IMR-90 (cell line): Measurements from ENCODE around the gene ZNF366. TPM values are rescaled to one million over a fixed set of nuclear protein-coding genes. Genes with fewer than 3 reads are reported as not detected.

Experiments used
- ATAC-seq: fragments of 200-7000 bp; cut with Tn5 transposase; 2 replicates; pipeline ENCODE4 v1.9.1; 2020; ENCODE audit warnings: low read depth, mild to moderate bottlenecking, moderate library complexity
- BruUV-seq: library from RNA; stranded (reverse); fragments of 400-500 nt; replicated peaks from 2 replicates; lab custom pipeline; 2021; lab: Mats Ljungman, UMichigan
- CTCF ChIA-PET: fragments of 300-600 bp; formaldehyde crosslinking; extraction: SDS; loops from one replicate; lab custom pipeline; 2021; ENCODE audit warnings: antibody characterized with exemption; lab: Yijun Ruan, JAX
- POLR2A ChIA-PET: fragments of 300-600 bp; sonication (Branson Sonifier 250); formaldehyde crosslinking; loops from one replicate; lab custom pipeline; 2022; ENCODE audit warnings: antibody characterized with exemption; ENCODE audit not compliant: unreplicated experiment; lab: Charles Lee
- DNase-seq: peaks from one replicate; pipeline ENCODE4 v3.0.0; 2013
- H2AFZ ChIP-seq: replicated peaks from 2 replicates; pipeline ENCODE3; 2013; ENCODE audit warnings: low read length, mild to moderate bottlenecking; ENCODE audit not compliant: poor library complexity
- H2AK5ac ChIP-seq: 2 replicates; pipeline ENCODE4 v1.6.1; 2013; ENCODE audit warnings: low read depth, low read length, inconsistent platforms
- H2AK9ac ChIP-seq: replicated peaks from 2 replicates; pipeline ENCODE3; 2013; ENCODE audit warnings: mild to moderate bottlenecking, low read depth, low read length, moderate library complexity; ENCODE audit not compliant: poor library complexity
- H2BK120ac ChIP-seq: 2 replicates; pipeline ENCODE4 v1.6.1; 2013; ENCODE audit warnings: low read depth, low read length, inconsistent platforms
- H2BK15ac ChIP-seq: 3 replicates; pipeline ENCODE4 v1.6.1; 2013; ENCODE audit warnings: low read depth, low read length, inconsistent platforms
- H2BK20ac ChIP-seq: 2 replicates; pipeline ENCODE4 v1.6.1; 2013; ENCODE audit warnings: low read depth, mild to moderate bottlenecking, inconsistent platforms, low read length, moderate library complexity
- H2BK5ac ChIP-seq: 2 replicates; pipeline ENCODE4 v1.6.1; 2013; ENCODE audit warnings: mild to moderate bottlenecking, low read depth, low read length, inconsistent platforms; ENCODE audit not compliant: poor library complexity, severe bottlenecking
- H3K14ac ChIP-seq: replicated peaks from 2 replicates; pipeline ENCODE4 v1.6.1; 2013; ENCODE audit warnings: low read depth, low read length, inconsistent platforms
- H3K18ac ChIP-seq: 2 replicates; pipeline ENCODE4 v1.6.1; 2013; ENCODE audit warnings: low read depth, low read length, control low read depth
- H3K23ac ChIP-seq: 2 replicates; pipeline ENCODE4 v1.6.1; 2013; ENCODE audit warnings: low read depth, low read length, inconsistent platforms
- H3K27ac ChIP-seq: 2 replicates; pipeline ENCODE4 v1.5.1; 2013; ENCODE audit warnings: mild to moderate bottlenecking, control low read depth, low read length; ENCODE audit not compliant: insufficient read depth
- H3K27me3 ChIP-seq: 2 replicates; pipeline ENCODE4 v1.6.1; 2013; ENCODE audit warnings: low read length; ENCODE audit not compliant: control insufficient read depth, insufficient read depth
- H3K36me3 ChIP-seq: 2 replicates; pipeline ENCODE4 v1.6.1; 2013; ENCODE audit warnings: low read length, mixed read lengths; ENCODE audit not compliant: control insufficient read depth, insufficient read depth
- H3K4ac ChIP-seq: 2 replicates; pipeline ENCODE4 v1.6.1; 2013; ENCODE audit warnings: low read depth, low read length, inconsistent platforms
- H3K4me1 ChIP-seq: 2 replicates; pipeline ENCODE4 v1.6.1; 2013; ENCODE audit warnings: low read length, mixed read lengths; ENCODE audit not compliant: control insufficient read depth, insufficient read depth
- H3K4me2 ChIP-seq: 2 replicates; pipeline ENCODE4 v1.6.1; 2013; ENCODE audit warnings: low read depth, mild to moderate bottlenecking, control low read depth, low read length, moderate library complexity
- H3K4me3 ChIP-seq: 2 replicates; pipeline ENCODE4 v1.5.1; 2013; ENCODE audit warnings: low read depth, mild to moderate bottlenecking, control low read depth, low read length, moderate library complexity; ENCODE audit not compliant: insufficient read depth
- H3K56ac ChIP-seq: 2 replicates; pipeline ENCODE4 v1.6.1; 2013; ENCODE audit warnings: low read length, inconsistent platforms; ENCODE audit not compliant: insufficient read depth; ENCODE audit errors: extremely low read depth
- H3K79me1 ChIP-seq, 2 experiments: 2 replicates each; pipeline ENCODE4 v1.6.1; 2013; ENCODE audit warnings: low read length in 2 of 2, inconsistent platforms in 1 of 2, low read depth in 1 of 2
- H3K9ac ChIP-seq: 2 replicates; pipeline ENCODE4 v1.6.1; 2013; ENCODE audit warnings: low read depth, low read length, control low read depth
- H3K9me1 ChIP-seq: 2 replicates; pipeline ENCODE4 v1.6.1; 2013; ENCODE audit warnings: low read length, inconsistent platforms; ENCODE audit not compliant: insufficient read depth
- H3K9me3 ChIP-seq: 2 replicates; pipeline ENCODE4 v1.6.1; 2013; ENCODE audit warnings: low read length; ENCODE audit not compliant: control insufficient read depth, insufficient read depth
- H4K20me1 ChIP-seq: 2 replicates; pipeline ENCODE4 v1.6.1; 2013; ENCODE audit warnings: low read length, inconsistent platforms; ENCODE audit not compliant: insufficient read depth
- H4K5ac ChIP-seq: 2 replicates; pipeline ENCODE4 v1.6.1; 2013; ENCODE audit warnings: mild to moderate bottlenecking, low read depth, low read length, control low read depth
- H4K8ac ChIP-seq, 2 experiments: 2 replicates each; pipeline ENCODE4 v1.6.1; 2013; ENCODE audit warnings: low read depth in 2 of 2, low read length in 2 of 2, control low read depth in 1 of 2, inconsistent platforms in 1 of 2
- H4K91ac ChIP-seq: 2 replicates; pipeline ENCODE4 v1.6.1; 2013; ENCODE audit warnings: low read depth, low read length, inconsistent platforms; ENCODE audit not compliant: insufficient read depth
- FOS ChIP-seq: fragments of 150-350 bp; IDR thresholded peaks from 2 replicates; pipeline ENCODE4 v1.6.1; 2016; ENCODE audit warnings: low read depth, low read length
- RAD21 ChIP-seq: IDR thresholded peaks from 2 replicates; pipeline ENCODE4 v1.6.1; 2012; ENCODE audit warnings: low read length, improper control_type of control experiment
- RFX5 ChIP-seq: IDR thresholded peaks from 2 replicates; pipeline ENCODE4 v1.8.0; 2012; ENCODE audit warnings: low read depth, mild to moderate bottlenecking, low read length, moderate library complexity
- SMC3 ChIP-seq: fragments of 150-350 bp; IDR thresholded peaks from 2 replicates; pipeline ENCODE4 v1.6.1; 2016; ENCODE audit warnings: low read depth, mild to moderate bottlenecking, antibody characterized with exemption, low read length, moderate library complexity
- WGBS, 2 experiments: methylation state at CpG; one replicate each; pipeline versions ENCODE4 v1.1.5 to v1.1.7; 2013; ENCODE audit warnings: missing lambda C conversion rate in 2 of 2; ENCODE audit not compliant: insufficient read length in 1 of 2; ENCODE audit errors: extremely low coverage in 2 of 2; 5-methylcytosine and 5-hydroxymethylcytosine counted together
- dilution Hi-C: fragments of 300-500 bp; cut with HindIII; formaldehyde crosslinking; loops from one replicate; pipeline ENCODE4 v1.14.3; 2018; ENCODE audit warnings: low sequenced_read_pairs; ENCODE audit not compliant: unreplicated experiment
- in situ Hi-C: fragments of 300-500 bp; cut with MboI; formaldehyde crosslinking; loops from 3 replicates; pipeline ENCODE4 v1.14.3; 2019; ENCODE audit warnings: low sequenced_read_pairs, inconsistent platforms, mixed read lengths
- intact Hi-C: fragments of 100-400 bp; cut with micrococcal nuclease; formaldehyde crosslinking; loops from 2 replicates; pipeline ENCODE4 v1.10.0; 2022
- polyA plus RNA-seq, 3 experiments: library from polyadenylated mRNA; depleted of rRNA; stranded (reverse); fragments of >200 nt; gene quantifications; 2 replicates each; pipeline ENCODE4 v1.2.3, GENCODE V29; 2012; ENCODE audit warnings: low replicate concordance in 1 of 3
- total RNA-seq: library from RNA; depleted of rRNA; stranded (reverse); fragments of >200 nt; gene quantifications from 2 replicates; pipeline ENCODE4 v1.2.3, GENCODE V29; 2012
- TF ChIP-seq, protein P1 (sequence below): conservative IDR thresholded peaks from 2 replicates; pipeline ENCODE4 v1.5.1; 2012; ENCODE audit warnings: mild to moderate bottlenecking, low read depth, low read length, improper control_type of control experiment

ZNF366 gene
- total and polyA plus RNA-seq, 2 of the 4 experiments (the other 2 are of a cell fraction) = not detected

DNA sequence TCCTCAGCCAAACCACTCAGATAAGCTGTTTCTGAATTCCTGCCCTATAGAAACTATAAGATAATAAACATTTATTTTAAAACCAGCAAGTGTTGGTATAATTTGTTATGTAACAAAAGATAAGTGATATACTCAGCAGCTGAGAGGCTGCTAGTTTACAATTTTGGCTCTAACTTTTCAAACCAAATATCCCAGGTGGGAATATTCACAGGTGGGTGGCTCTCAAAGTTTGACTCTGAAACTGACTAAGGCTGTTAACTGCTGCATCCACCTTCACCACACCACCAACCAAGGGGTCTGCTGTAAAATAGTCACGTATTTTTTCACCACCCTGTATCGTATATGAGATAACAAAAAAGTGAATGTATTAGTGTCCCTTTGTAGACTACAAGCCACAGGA is 9.7 kb upstream of the ZNF366 start:
- in situ Hi-C loops (loop anchor here (25.0 kb wide), 1 partner anchor 155 kb away; no protein-coding TSS in a partner anchor), dilution Hi-C loops (no loop called here), intact Hi-C loops (no loop called here)
- DNase-seq (no peak), ATAC-seq (no peak)
- no peak overlapping the region for H2AK9ac ChIP-seq
- no peak overlapping the region for H2BK20ac ChIP-seq
- H3K4ac ChIP-seq = no peak overlapping the region
- no peak overlapping the region for H4K8ac ChIP-seq
- H2BK5ac ChIP-seq = no peak overlapping the region
- no peaks in the 10 kb centered on the region for H4K20me1 ChIP-seq
- no peak overlapping the region; the same call in 2 of the 3 replicates for H2BK15ac ChIP-seq
- H3K27me3 ChIP-seq = no peaks in the 10 kb centered on the region
- H3K9me3 ChIP-seq = no peaks in the 10 kb centered on the region
- TF ChIP-seq RAD21 (no peak), SMC3 (no peak), FOS (no peak), RFX5 (no peak)
- TF ChIP-seq, protein P1, sequence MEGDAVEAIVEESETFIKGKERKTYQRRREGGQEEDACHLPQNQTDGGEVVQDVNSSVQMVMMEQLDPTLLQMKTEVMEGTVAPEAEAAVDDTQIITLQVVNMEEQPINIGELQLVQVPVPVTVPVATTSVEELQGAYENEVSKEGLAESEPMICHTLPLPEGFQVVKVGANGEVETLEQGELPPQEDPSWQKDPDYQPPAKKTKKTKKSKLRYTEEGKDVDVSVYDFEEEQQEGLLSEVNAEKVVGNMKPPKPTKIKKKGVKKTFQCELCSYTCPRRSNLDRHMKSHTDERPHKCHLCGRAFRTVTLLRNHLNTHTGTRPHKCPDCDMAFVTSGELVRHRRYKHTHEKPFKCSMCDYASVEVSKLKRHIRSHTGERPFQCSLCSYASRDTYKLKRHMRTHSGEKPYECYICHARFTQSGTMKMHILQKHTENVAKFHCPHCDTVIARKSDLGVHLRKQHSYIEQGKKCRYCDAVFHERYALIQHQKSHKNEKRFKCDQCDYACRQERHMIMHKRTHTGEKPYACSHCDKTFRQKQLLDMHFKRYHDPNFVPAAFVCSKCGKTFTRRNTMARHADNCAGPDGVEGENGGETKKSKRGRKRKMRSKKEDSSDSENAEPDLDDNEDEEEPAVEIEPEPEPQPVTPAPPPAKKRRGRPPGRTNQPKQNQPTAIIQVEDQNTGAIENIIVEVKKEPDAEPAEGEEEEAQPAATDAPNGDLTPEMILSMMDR = no peak
- no peak overlapping the region for H4K91ac ChIP-seq
- peaks cover under 1% of the 10 kb centered on the region; the same call in 1 of the 2 replicates for H3K4me1 ChIP-seq
- H3K4me2 ChIP-seq = no peak overlapping the region
- no peak overlapping the region for H3K14ac ChIP-seq
- H2BK120ac ChIP-seq = no peak overlapping the region
- ChIA-PET POLR2A (no interaction called here), CTCF (no interaction called here)
- no peaks in the 10 kb centered on the region for H3K79me1 ChIP-seq
- H2AK5ac ChIP-seq = no peak overlapping the region
- H3K18ac ChIP-seq = no peak overlapping the region
- WGBS, 2 experiments = no CpG with 5 or more reads among the region's 2 CpGs
- H3K36me3 ChIP-seq = no peaks in the 10 kb centered on the region
- BruUV-seq = no TSS peak
- no peak overlapping the region for H3K4me3 ChIP-seq
- no peak overlapping the region for H3K27ac ChIP-seq
- H2AFZ ChIP-seq = no peak overlapping the region
- no peak overlapping the region for H4K5ac ChIP-seq
- no peak overlapping the region for H3K23ac ChIP-seq
- peaks cover 3% of the 10 kb centered on the region for H3K9me1 ChIP-seq
- H3K9ac ChIP-seq = no peak overlapping the region
- H3K56ac ChIP-seq = no peak overlapping the region; the same call in 1 of the 2 replicates
